GM21723 (cell line): ENCODE results near the gene PPCDC.

Experiments
- ATAC-seq: cut with Tn5 transposase; IDR thresholded peaks from one replicate; pipeline ENCODE4 v1.9.1; 2021; ENCODE audit warnings: mild to moderate bottlenecking, moderate library complexity; ENCODE audit not compliant: unreplicated experiment

Gene PPCDC

DNA sequence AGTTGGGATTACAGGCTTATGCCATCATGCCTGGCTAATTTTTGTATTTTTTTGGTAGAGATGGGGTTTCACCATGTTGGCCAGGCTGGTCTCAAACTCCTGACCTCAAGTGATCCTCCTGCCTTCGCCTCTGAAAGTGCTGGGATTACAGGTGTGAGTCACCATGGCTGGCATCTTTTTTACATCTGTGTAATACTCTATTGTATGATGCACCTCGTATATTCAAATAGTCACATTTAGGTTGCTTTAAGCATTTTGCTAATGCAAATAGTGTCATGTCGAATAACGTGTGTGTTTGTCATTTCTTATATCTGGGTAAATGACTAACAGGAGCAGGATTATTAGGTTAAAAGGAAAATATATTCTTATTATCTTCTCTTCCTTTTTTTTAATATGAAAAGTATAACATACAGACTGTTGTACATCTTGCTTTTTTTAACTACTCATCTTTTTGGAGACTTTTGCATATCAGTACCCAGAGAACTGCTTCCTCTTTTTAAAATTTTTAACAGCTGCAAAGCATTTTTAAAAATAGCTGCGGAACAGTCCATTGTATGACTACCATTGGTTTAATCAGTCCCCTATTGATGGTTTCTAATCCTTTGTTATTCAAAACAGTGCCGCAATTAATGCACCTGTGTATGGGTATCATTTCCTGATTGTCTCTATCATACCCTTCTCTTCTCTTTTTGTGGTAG lies 14.6 kb upstream of the PPCDC start:
- ATAC-seq, result peak; percentile 82

DNA sequence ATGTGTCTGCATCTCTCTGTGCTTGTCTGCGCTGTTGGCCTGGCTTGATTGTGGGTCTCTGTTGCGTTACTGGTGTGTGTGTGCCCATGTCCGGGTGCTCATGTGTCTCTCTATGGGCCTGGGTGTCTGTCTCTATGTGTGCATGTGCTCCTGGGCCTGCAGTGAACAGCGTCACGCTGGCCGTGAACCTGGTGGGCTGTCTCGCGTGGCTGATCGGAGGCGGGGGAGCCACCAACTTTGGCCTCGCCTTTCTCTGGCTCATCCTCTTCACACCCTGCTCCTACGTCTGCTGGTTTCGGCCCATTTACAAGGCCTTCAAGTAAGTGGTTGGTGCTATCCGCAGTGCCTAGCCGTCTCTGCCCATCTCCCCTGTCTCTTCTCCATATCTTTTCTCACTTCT lies 7.0 kb upstream of the PPCDC start:
- ATAC-seq, result no peak

GRCh38 chr15:75019916-75020315 lies 3.5 kb upstream of the PPCDC start:
- no peak for ATAC-seq

DNA sequence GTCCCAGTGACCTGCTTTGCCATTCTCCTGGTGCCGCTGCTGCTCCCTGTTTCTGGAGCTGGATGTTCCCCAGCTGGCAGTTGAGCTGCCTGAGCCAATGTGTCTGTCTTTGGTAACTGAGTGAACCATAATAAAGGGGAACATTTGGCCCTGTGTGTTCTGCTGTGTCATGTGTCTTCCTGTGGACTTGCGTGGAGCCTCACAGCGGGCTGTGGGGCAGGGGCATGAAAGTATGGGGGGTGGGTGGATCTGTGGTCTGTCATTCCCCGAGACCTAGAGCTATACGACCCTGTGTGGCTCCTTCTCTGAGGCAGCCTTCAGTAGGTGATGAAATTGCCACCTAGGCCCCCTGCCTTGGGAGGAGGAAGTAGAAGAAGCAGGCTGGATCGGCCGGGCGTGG lies 2.0 kb upstream of the PPCDC start:
- no peak for ATAC-seq

- ATAC-seq, result no peak
These were observed 608 bp upstream of the PPCDC start for GRCh38 chr15:75022783-75023180.

GRCh38 chr15:75023872-75024636 lies 664 bp downstream of the PPCDC start:
- ATAC-seq, result no peak

DNA sequence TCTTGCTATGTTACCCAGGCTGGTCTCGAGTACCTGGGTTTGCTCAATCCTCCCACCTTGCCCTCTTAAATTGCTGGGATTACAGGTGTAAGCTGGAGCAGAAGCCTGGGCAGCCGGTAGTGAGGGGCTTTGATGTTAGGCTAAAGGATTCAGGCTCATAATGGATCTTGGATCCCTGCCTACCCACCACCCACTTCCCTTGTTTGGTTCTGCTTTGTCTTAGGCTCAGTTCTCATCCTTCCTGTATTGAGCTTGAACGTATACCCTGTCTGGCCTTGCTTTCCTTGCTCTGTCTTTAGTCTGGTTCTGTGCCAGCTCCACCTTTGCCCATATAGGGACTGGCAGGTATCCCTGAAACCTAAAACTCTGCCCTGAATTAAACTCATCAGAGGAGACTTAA lies 1.7 kb downstream of the PPCDC start:
- no peak for ATAC-seq

- no peak for ATAC-seq
These were observed 2.3 kb downstream of the PPCDC start for GRCh38 chr15:75025548-75026260.

DNA sequence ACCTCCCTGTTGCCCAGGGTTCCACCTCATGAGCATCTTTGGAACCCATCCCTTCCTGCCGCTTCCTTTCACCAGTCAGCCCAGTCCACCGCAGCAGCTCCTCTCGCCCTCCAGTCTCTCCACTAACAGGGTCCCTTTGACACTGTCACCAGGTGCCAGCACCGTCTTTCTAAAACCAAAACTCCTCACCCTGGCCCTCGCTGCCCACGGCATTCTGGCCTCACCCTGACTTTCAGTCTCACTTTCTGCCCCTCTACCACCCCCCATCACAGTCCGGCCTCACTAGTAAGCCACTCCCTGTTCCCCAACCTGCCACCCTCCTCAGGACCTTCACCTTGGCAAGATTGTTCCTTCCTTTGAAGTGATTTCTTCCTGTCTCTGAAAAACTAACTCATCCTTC lies 4.2 kb downstream of the PPCDC start:
- ATAC-seq, result no peak

DNA sequence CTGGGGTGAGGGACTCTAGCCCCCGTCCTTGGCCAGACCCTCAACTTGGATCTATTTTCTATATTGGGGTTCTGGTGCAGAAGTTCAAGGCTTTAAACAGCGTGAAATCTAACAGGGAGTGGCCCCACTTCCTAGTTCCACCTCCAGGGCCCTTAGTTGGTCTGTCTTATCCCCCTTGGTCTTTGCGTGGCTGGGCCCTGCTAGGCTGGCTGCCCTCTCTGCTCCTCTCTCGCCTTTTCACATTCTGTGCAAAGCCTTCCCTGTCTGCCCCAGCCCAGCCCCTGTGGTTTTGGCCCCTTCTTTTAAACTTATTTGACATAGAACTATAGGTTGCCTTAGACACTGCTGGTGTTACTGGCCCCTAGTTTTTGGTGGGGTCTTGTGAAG lies 5.6 kb downstream of the PPCDC start:
- ATAC-seq, result no peak

DNA sequence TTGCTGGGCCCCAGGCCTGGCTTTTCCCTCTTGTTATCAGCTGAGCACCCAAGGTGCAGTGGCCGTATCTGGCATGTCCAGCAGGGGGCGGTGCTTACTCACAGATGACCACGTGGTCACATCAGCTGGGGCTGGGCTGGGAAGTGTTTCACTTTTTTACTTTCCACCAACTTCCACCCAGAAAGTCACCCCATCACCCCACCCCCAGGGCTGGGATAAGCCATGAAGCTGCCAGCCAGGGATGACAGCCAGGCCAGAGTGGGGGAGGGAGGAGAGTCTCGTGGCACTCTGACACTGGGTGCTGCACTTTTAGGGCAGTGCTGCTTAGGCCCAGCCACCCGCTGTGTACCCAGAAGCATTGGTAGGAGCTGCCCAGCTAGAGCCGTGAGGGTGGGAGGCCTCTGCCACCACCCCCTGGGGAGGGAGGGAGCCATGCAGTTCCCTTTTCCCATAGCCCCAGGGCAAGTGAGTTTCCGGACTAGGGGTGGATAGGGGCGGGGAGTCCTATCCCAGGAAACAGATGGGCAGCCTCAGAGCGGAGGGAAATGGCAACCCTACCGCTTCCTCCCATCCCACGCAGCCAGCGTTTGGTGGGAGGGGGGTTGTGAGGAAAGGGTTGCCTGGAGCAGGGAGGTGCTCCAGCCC lies 6.1 kb downstream of the PPCDC start:
- ATAC-seq, result peak; percentile 78

- no peak for ATAC-seq
These were observed 6.6 kb downstream of the PPCDC start for GRCh38 chr15:75030023-75030413.

DNA sequence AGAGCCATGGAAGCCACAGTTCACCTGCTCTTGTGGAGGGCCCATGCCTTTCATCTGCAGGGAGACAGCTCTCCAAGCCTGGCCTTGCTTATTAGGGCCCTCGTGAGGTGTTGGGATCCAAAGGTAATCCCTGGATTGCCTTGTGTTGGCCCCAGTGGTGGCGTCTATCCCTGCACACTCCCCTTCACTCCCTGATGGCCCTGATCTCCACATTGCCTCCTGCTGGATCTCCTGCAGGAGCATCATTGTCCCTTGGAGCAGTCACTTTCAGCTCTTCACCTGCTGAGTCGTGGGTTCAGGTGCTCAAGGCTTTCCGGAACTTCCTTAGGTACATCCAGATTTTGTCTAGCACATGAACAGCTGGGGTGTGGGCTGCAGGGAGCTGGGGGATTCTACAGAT lies 7.0 kb downstream of the PPCDC start:
- no peak for ATAC-seq

- no peak for ATAC-seq
These were observed 8.5 kb downstream of the PPCDC start for GRCh38 chr15:75031848-75032247.

DNA sequence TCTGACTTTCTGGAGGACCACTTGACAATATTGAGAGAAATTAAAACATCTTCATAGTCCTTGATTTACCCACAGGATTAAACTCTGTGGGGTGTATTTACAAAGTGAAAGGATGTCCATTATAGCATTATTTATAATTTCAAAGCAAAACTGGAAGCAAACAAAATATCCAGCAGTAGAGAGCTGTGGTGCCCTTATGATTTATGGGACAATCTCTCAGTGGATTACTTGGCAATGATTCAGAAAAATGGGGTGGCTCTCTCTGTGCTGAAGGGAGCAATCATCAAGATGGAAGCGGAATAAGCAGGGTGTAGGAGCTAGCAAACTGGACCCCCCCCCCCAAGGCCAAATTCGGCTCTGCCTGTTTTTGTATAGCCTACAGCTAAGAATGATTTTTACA lies 9.0 kb downstream of the PPCDC start:
- no peak for ATAC-seq

DNA sequence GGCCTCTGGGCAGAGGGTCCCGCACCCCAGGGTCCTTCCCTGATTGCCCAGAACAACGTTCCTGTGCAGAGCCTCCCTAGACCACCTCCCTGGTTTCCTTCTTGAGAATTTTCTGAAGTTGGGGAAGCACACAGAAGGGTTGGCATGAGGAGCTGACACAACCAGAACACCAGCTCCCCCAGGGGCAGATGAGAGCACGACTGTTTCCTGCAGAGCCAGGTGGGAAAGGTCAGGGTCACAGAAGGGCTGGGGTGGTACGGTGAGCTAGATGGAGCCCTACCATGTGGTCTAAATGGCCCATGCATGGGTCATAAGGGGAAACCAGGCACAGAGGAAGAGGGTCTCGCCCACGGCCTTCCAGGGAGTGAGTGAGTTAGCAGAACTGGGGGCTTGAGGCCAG lies 10.4 kb downstream of the PPCDC start:
- ATAC-seq, result no peak

- ATAC-seq, result no peak
These were observed 11.2 kb downstream of the PPCDC start for GRCh38 chr15:75034615-75035014.

DNA sequence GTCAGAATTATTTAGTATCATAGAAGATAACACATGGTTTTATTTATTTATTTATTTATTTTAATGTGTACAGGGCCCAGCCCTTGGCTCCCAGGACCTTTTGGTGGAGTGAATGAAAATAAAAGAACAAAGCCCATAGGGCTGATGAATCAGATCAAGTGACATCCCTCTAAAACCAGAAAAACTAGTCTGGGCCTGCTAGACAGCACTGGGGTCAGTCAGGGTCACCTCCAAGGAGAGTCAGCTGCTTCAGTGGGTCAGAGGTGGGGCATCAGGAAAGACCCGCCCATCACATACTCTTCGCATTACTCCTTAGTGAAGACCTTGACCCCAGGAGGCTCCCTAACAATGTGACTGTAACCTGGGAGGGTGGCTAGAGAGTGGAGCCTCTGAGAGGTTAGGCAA lies 12.8 kb downstream of the PPCDC start:
- ATAC-seq, result no peak

GRCh38 chr15:75037685-75038084 lies 14.3 kb downstream of the PPCDC start:
- ATAC-seq, result no peak

DNA sequence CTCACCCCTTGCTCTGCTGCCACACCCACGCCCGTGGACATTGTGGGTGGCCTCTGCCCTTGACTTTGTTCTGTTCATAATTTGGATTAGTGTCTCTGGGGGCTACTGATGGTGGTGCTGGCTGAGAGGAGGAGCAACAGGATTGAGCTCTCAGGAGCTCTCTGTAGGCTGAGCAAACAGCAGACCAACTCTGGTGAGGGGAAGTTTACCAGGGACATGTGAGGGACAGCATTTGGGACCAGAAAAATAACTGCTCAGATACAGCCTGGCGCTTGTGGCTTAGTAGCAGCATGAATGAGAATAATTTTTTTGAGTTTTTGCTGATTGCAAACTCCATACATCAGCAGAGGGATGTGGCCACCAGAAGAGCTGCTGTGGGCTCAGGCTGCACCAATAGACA lies 14.8 kb downstream of the PPCDC start:
- no peak for ATAC-seq

GRCh38 chr15:75042730-75043508 lies 19.5 kb downstream of the PPCDC start:
- peak; percentile 63 for ATAC-seq
